Caco-2 (cell line): ENCODE results near the gene RUNX2. TPM values are rescaled to one million over a fixed set of nuclear protein-coding genes. Genes with fewer than 3 reads are reported as not detected.

Experiments used
- BruUV-seq: library from RNA; stranded (reverse); fragments of 400-500 nt; replicated peaks from 2 replicates; lab custom pipeline; 2021; lab: Mats Ljungman, UMichigan
- CTCF ChIA-PET: fragments of 300-600 bp; sonication (Branson Sonifier 250); formaldehyde crosslinking; loops from one replicate; lab custom pipeline; 2022; ENCODE audit warnings: antibody characterized with exemption; lab: Charles Lee
- POLR2A ChIA-PET: fragments of 300-600 bp; sonication (Branson Sonifier 250); formaldehyde crosslinking; loops from one replicate; lab custom pipeline; 2022; ENCODE audit warnings: antibody characterized with exemption; lab: Charles Lee
- DNase-seq, 2 experiments: peaks; one replicate each; pipeline versions ENCODE4 v3.0.0 to v3.0.0-alpha.2; 2020 to 2022
- H3K27me3 ChIP-seq: replicated peaks from 2 replicates; pipeline ENCODE4 v1.6.0; 2011; ENCODE audit warnings: low read length; ENCODE audit not compliant: control insufficient read depth, insufficient read depth
- H3K36me3 ChIP-seq: 2 replicates; pipeline ENCODE4 v1.5.1; 2011; ENCODE audit warnings: low read length; ENCODE audit not compliant: control insufficient read depth, insufficient read depth
- H3K4me1 ChIP-seq: fragments of 250-450 bp; sonication (Bioruptor Pico); 2 replicates; pipeline ENCODE4 v1.5.1; 2020; ENCODE audit warnings: mild to moderate bottlenecking
- H3K4me3 ChIP-seq: 2 replicates; pipeline ENCODE4 v1.5.1; 2011; ENCODE audit warnings: low read depth, mild to moderate bottlenecking, control low read depth, low read length
- H3K9me3 ChIP-seq: fragments of 250-450 bp; sonication (Bioruptor Pico); 2 replicates; pipeline ENCODE4 v1.5.1; 2020; ENCODE audit warnings: mild to moderate bottlenecking, moderate library complexity
- H3K27ac Mint-ChIP-seq: one replicate; pipeline ENCODE4 v1.8.0; 2022; ENCODE audit warnings: mixed read lengths; ENCODE audit not compliant: unreplicated experiment
- H3K27me3 Mint-ChIP-seq: one replicate; pipeline ENCODE4 v1.8.0; 2022; ENCODE audit warnings: mixed read lengths; ENCODE audit not compliant: insufficient read depth, unreplicated experiment
- H3K36me3 Mint-ChIP-seq: one replicate; pipeline ENCODE4 v1.8.0; 2022; ENCODE audit warnings: mild to moderate bottlenecking, mixed read lengths; ENCODE audit not compliant: insufficient read depth, unreplicated experiment
- H3K4me1 Mint-ChIP-seq: one replicate; pipeline ENCODE4 v1.8.0; 2022; ENCODE audit warnings: low read depth, mixed read lengths; ENCODE audit not compliant: unreplicated experiment
- H3K4me3 Mint-ChIP-seq: one replicate; pipeline ENCODE4 v1.8.0; 2022; ENCODE audit warnings: mild to moderate bottlenecking, moderate library complexity, mixed read lengths; ENCODE audit not compliant: unreplicated experiment
- H3K9me3 Mint-ChIP-seq: one replicate; pipeline ENCODE4 v1.8.0; 2022; ENCODE audit warnings: mixed read lengths; ENCODE audit not compliant: unreplicated experiment
- intact Hi-C: fragments of 100-400 bp; cut with micrococcal nuclease; formaldehyde crosslinking; loops from one replicate; pipeline ENCODE4 v1.10.0; 2022; ENCODE audit not compliant: unreplicated experiment
- total RNA-seq: library from RNA; stranded (reverse); gene quantifications from 2 replicates; pipeline ENCODE4 v1.2.3, GENCODE V29; 2022
- TF ChIP-seq, protein P1 (sequence below), 2 experiments: fragments of 200-600 bp in 1 of 2; IDR thresholded peaks; 1 replicate in 1 of 2; 2 replicates in 1 of 2; pipeline versions ENCODE4 v1.5.1 to v1.8.0; 2011 to 2022; ENCODE audit warnings: antibody characterized with exemption in 1 of 2, control low read depth in 1 of 2, inconsistent platforms in 1 of 2, low read depth in 1 of 2, low read length in 1 of 2, mild to moderate bottlenecking in 1 of 2, moderate library complexity in 1 of 2; ENCODE audit not compliant: insufficient read depth in 1 of 2, severe bottlenecking in 1 of 2, unreplicated experiment in 1 of 2

RUNX2 gene
- total RNA-seq, 1 experiment from 2014 or later = not detected

GRCh38 chr6:45613656-45614055, 285.5 kb downstream of the RUNX2 start:
- intact Hi-C loops = no loop called here
- BruUV-seq = no TSS peak
- Histone ChIP-seq H3K9me3 (no peaks in the 10 kb centered on the region), H3K4me3 (no peak overlapping the region), H3K36me3 (no peaks in the 10 kb centered on the region), H3K4me1 (no peaks in the 10 kb centered on the region), H3K27me3 (no peaks in the 10 kb centered on the region)
- peaks cover 3% of the 10 kb centered on the region for H3K27me3 Mint-ChIP-seq
- H3K4me3 Mint-ChIP-seq = no peak overlapping the region
- H3K9me3 Mint-ChIP-seq = no peaks in the 10 kb centered on the region
- H3K27ac Mint-ChIP-seq = no peak overlapping the region
- POLR2A ChIA-PET = no interaction called here
- no peaks in the 10 kb centered on the region for H3K36me3 Mint-ChIP-seq
- CTCF ChIA-PET = interaction anchor here (0.6 kb wide), 1 partner anchor 98 kb away, joined by 3 read pairs; no protein-coding TSS in a partner anchor
- no peak for DNase-seq
- TF ChIP-seq, protein P1, sequence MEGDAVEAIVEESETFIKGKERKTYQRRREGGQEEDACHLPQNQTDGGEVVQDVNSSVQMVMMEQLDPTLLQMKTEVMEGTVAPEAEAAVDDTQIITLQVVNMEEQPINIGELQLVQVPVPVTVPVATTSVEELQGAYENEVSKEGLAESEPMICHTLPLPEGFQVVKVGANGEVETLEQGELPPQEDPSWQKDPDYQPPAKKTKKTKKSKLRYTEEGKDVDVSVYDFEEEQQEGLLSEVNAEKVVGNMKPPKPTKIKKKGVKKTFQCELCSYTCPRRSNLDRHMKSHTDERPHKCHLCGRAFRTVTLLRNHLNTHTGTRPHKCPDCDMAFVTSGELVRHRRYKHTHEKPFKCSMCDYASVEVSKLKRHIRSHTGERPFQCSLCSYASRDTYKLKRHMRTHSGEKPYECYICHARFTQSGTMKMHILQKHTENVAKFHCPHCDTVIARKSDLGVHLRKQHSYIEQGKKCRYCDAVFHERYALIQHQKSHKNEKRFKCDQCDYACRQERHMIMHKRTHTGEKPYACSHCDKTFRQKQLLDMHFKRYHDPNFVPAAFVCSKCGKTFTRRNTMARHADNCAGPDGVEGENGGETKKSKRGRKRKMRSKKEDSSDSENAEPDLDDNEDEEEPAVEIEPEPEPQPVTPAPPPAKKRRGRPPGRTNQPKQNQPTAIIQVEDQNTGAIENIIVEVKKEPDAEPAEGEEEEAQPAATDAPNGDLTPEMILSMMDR (IDR thresholded peaks at IDR 0.05; ENCODE audit: insufficient read depth in 1 of 2, low read depth in 1 of 2, low read length in 1 of 2, severe bottlenecking in 1 of 2, unreplicated experiment in 1 of 2) = no peak
- H3K4me1 Mint-ChIP-seq = no peaks in the 10 kb centered on the region

DNA sequence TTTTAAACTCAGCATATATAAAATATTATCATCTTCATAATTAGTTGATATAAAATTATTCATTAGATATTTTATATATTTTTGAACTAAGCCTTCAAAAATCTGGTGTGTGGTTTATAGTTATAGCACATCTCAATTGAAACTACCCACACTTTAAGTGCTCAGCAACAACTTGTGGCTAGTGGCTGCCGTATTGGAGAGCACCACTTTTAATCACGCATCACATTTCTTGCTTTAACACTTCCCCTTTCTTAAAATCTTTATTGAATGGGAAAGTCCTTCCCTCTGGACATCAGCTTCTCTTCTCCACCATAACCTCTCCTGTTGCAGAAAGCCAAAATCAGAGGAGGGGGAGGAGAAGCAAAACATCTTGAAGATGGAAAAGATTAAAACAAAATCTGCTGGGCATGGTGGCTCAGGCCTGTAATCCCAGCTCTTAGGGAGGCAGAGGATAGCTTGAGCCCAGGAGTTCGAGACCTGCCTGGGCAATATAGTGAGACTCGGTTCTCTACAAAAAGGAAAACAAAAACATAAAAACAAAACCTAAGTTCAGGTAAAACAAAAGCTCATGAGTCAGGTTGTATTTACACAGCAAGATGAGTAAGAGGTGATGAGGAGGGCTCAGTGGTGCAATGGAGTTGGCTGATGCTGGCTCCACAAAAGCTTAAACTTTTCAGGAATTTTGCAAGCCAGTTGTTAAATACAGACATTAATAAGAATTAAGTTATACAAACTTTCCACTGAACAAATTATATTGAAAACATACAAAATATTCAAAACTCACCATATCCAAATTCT, 286.6 kb downstream of the RUNX2 start:
- no peak overlapping the region for H3K27ac Mint-ChIP-seq
- H3K9me3 Mint-ChIP-seq = no peaks in the 10 kb centered on the region
- H3K36me3 ChIP-seq = no peaks in the 10 kb centered on the region
- no peak for DNase-seq
- no peaks in the 10 kb centered on the region for H3K36me3 Mint-ChIP-seq
- ChIA-PET POLR2A (no interaction called here), CTCF (no interaction called here)
- peaks cover 6% of the 10 kb centered on the region for H3K27me3 Mint-ChIP-seq
- no peaks in the 10 kb centered on the region for H3K4me1 Mint-ChIP-seq
- no peak overlapping the region for H3K4me3 Mint-ChIP-seq
- no peak overlapping the region for H3K4me3 ChIP-seq
- TF ChIP-seq, protein P1 (IDR thresholded peaks at IDR 0.05; ENCODE audit: insufficient read depth in 1 of 2, low read depth in 1 of 2, low read length in 1 of 2, severe bottlenecking in 1 of 2, unreplicated experiment in 1 of 2) = no peak
- no peaks in the 10 kb centered on the region for H3K27me3 ChIP-seq
- H3K4me1 ChIP-seq = no peaks in the 10 kb centered on the region
- H3K9me3 ChIP-seq = no peaks in the 10 kb centered on the region
- BruUV-seq = no TSS peak
- intact Hi-C loops = no loop called here

GRCh38 chr6:45616209-45616608, 288.1 kb downstream of the RUNX2 start:
- Histone ChIP-seq H3K9me3 (no peaks in the 10 kb centered on the region), H3K4me3 (no peak overlapping the region), H3K36me3 (no peaks in the 10 kb centered on the region), H3K4me1 (no peaks in the 10 kb centered on the region), H3K27me3 (no peaks in the 10 kb centered on the region)
- Mint-ChIP-seq H3K9me3 (no peaks in the 10 kb centered on the region), H3K4me3 (no peak overlapping the region), H3K36me3 (no peaks in the 10 kb centered on the region), H3K4me1 (no peaks in the 10 kb centered on the region), H3K27me3 (peaks cover 6% of the 10 kb centered on the region), H3K27ac (no peak overlapping the region)
- TF ChIP-seq, protein P1 (IDR thresholded peaks at IDR 0.05; ENCODE audit: insufficient read depth in 1 of 2, low read depth in 1 of 2, low read length in 1 of 2, severe bottlenecking in 1 of 2, unreplicated experiment in 1 of 2) = no peak
- intact Hi-C loops = no loop called here
- POLR2A ChIA-PET = no interaction called here
- DNase-seq = no peak
- BruUV-seq = no TSS peak
- CTCF ChIA-PET = no interaction called here
